HG02571 (cell line): ENCODE data around the gene BMPR2.

Experiments
- ATAC-seq: cut with Tn5 transposase; IDR thresholded peaks from one replicate; pipeline ENCODE4 v1.9.1; 2021; ENCODE audit warnings: mild to moderate bottlenecking, moderate library complexity; ENCODE audit not compliant: unreplicated experiment

BMPR2 gene

DNA sequence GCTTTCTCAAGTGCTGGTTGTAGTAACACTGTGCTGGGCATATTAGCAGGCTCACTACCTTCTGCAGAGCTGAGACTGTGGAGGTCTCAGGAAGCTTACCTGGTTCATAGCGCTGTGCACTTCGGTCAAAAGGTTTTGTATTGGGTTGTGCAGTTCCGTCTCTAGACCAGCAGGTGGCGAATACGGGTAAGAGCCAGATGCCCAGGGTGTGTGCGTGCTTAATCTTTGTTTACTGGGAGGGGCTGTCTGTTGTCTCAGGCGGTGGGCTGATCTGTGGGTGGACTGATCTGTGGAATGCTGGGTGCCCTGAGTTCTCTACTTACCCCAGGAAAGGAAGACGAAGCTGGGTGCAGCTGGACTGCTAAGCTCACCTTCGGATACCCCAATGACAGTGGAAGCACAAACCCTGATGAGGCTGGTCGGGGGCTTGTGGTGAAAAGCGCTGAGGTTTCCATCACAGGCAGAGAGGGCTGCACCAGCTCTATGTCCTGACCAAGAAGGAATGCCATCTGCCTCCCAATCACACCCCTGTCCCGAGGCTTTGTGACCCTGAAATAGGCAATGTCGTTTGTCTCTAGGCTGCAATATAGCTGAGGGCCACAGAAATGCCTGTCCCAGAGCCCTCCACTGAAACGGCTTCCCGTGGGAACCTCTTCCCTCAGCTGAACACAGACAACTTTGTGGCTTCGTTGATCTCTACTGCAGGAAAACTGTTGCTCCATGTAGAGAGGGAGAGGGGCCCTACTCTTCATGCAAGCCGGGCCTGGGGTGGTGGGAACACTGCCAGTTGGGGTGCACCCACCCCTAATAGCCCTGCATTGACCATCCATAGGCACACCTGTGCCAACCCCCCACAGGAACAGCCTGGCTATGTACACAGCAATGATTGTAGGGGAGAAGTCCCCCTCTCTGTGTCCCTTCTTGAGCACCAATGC, 212.8 kb downstream of the BMPR2 start:
- ATAC-seq, result peak; percentile 77

DNA sequence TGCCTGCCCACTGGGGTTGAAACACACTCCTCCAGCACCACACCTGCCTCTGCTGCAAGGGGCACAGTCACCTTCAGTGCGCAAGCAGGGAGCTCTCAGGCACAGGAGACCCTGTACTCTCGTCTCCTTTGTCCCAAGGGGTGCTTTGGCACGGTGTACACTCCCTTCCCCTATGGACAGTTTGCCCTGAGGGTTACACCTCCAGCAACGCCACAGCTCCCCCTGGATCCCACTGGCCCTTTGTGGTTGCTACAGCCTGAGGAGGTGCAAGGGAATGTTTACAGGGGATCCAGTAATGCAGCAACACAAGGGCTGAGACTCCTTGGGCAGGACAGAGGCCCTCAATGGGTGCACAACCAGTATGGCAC, 213.4 kb downstream of the BMPR2 start:
- no peak for ATAC-seq

DNA sequence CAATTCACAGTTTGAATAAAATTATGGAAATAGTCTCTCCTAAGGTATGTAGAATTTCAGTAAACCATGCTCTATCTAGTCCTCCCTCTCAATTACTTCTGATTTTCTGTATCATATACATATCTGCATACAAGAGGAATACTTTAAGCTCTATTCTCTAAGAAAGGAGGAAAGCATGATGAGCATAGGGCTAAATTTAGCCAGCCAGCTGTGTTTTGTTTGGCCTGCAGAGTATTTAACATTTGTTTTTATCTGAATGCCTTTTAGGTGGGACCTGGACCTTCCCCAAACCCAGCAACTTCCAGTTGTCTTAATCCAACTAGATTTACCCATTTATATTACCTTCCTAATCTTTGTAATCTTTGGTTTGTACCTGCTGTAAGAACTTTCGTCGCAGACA, 216.4 kb downstream of the BMPR2 start:
- ATAC-seq, result no peak

DNA sequence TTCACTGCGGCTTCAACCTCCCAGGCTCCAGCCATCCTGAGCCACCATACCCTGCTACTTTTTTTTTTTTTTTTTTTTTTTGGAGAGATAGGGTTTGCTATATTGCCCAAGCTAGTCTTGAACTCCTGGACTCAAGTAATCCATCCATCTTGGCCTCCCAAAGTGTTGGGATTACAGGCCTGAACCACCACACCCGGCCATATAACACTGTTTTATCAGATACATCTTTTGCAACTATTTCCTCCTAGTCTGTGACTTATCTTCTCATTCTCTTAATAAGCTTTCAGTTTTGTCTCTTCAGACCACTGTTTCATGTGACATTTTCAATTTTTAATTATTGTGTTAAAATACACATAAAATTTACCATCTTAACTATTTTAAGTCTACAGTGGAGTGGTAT, 223.0 kb downstream of the BMPR2 start:
- ATAC-seq, result no peak

DNA sequence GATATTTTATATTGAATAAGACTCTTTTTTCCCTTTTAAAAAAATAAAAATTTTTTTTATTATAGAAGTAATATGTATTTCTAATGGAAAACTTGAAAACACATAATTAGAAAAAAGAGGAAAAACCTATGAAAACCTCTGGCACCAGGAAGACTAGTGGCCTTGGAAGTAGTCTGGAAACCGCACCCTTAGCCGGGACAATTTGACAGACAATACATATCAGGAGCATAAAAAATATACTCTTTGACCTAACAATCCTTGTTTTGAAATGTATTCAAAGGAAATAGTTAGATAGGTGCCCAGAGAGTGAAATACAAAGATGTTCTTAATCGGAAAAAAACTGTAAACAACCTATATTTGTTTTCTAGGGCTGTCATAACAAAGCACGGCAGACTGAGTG, 223.8 kb downstream of the BMPR2 start:
- ATAC-seq, result no peak

DNA sequence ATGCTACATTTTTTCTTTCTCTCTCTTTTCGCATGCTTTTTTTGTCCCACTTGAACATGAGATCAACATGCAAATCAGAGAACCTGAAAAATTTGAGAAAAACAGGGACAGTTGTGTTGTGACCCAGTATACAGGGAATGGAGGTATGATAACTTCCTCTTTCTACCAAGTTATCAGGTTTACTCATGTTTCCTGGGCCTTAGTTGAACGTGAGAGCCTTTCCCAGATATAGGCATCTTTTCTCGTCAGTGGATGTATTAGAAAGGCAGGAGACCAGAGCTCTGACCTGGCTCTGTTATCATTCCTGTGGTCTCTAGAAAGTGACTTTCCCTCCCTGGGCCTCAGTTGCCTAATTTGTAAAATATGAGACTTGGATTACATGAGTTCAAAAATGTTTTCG, 228.6 kb downstream of the BMPR2 start:
- ATAC-seq, result no peak

DNA sequence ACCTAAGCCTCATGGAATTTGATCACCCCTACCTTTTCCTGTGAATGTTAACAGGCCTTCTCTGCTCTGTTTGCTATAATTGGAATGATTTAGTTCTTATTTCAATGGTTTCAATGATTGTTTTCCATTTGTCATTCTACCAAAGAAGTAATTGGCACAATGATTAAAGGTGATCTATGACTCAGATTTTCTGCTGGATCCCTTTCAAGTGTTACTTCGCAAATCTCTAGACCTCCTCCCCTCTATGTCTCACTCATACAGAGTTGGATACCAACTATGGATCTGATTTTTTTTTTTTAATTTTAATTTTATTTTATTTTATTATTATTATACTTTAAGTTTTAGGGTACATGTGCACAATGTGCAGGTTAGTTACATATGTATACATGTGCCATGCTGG, 229.0 kb downstream of the BMPR2 start:
- ATAC-seq, result no peak

DNA sequence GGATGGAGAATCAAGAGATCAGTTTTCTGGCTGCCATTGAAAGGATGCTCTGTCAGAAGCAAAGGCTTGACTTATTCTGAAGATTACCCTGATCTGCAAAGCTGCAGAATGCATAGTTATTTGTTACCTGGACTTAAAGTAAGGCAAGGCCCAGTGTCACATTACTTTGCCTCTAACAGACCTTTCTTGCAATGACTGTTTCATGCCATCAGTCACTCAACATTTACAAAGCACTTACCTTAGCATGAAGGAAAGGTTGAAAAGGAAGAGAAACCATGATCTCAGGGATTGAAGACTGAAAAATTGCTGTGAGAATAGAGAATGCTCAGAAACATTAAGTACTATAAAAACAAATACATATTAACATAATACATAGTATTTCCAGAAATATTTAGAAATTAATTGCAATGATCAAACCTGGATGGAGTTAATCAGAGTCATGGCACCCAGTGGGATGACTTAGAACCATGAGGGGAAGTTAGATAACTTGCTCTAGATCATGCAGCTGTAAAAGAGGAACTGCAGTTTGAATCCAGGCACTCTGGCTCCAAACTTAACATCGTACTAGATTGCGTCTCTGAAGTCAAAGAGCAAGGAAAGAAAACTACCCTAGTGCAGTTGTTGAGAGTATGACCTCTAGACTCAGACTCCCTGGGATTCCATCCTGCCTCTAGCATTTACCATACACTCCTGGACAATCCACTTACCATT, 232.2 kb downstream of the BMPR2 start:
- ATAC-seq, result no peak

DNA sequence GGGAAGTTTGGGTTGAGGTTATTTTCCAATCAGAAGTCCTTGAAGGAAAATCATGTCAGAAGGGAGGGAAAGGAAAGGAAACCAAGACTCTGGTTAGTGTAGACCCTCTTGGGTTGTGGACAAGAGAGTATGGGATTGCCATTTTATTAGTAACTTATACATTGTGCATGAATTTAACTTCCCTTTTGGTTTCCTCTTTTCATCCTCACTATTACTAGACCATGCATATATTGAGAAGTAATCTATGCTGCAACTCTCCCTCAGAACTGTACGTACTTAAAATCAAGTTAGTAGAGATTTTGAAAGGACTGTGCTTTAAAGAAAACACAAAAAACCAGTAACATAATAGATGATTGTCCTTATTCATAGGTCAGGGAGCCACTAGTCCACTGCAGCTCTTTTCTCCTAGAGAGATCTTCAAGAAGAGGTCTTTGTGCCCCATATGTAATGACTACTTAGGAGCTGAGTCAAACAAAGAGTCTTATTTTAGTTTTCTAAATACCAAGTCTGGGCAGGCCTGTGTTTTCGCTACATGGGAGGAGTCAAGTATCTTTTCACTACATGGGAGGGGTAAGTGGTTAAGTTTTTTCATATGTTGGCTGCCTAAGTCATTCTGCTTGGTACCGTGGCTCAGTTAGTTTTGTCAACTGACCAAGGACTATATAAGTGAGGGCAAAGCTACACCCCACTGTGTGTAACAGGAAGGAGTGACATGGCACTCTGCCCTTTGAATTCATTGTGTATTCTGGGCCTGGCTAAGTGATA, 233.4 kb downstream of the BMPR2 start:
- peak; percentile 91 for ATAC-seq

DNA sequence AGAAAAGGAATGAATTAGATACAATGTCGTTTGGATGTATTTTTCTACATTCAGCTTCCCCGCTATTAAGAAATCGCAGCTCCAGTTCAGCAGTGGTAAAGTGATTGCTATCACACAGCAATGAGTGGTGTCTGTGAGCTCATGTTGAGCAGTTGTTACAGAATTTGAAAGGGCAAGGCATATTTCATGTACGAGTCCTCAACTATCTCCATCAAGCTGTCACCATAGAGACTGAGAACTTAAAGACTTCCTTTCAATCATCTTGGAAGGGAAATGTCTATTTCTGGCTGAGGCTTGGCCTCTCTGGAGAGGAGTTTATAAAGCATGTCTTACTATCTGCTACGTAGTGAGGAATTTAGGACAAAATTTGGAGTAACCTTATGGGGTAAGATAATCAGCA, 234.3 kb downstream of the BMPR2 start:
- ATAC-seq, result no peak

DNA sequence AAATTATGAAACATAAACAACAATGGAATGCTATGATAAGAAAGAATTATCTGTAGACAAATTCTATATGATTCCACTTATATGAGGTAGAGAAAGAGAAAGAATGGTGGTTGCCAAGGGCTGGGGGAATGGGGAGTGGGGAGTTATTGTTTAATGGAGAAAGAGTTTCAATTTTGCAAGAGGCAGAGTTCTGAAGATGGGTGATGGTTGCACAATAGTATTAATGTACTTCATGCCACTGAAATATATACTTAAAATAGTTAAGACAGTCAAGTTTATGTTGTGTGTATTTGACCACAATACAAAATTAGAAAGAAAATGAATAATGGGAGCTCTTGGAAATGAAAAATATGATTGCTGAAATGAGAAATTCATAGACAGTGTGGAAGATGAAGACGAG, 236.0 kb downstream of the BMPR2 start:
- ATAC-seq, result no peak

DNA sequence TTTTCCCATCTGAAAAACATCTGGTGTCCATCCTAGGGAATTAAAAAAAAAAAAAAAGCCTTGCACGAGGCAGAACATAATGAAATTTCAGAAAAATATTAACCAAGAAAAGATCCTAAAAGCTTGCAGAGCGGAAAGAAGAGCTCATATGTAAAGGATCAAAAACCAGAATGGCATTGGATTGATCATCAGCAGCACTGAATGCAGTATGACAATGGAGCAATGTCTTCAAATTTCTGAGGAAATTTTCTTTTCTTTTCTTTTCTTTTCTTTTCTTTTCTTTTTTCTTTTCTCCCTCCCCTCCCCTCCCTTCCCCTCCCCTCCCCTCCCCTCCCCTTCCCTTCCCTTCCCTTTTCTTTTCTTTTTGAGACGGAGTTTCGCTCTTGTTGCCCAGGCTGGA, 237.4 kb downstream of the BMPR2 start:
- ATAC-seq, result no peak
